ENCODE measurements around the gene MBP.

The MBP gene

DNA sequence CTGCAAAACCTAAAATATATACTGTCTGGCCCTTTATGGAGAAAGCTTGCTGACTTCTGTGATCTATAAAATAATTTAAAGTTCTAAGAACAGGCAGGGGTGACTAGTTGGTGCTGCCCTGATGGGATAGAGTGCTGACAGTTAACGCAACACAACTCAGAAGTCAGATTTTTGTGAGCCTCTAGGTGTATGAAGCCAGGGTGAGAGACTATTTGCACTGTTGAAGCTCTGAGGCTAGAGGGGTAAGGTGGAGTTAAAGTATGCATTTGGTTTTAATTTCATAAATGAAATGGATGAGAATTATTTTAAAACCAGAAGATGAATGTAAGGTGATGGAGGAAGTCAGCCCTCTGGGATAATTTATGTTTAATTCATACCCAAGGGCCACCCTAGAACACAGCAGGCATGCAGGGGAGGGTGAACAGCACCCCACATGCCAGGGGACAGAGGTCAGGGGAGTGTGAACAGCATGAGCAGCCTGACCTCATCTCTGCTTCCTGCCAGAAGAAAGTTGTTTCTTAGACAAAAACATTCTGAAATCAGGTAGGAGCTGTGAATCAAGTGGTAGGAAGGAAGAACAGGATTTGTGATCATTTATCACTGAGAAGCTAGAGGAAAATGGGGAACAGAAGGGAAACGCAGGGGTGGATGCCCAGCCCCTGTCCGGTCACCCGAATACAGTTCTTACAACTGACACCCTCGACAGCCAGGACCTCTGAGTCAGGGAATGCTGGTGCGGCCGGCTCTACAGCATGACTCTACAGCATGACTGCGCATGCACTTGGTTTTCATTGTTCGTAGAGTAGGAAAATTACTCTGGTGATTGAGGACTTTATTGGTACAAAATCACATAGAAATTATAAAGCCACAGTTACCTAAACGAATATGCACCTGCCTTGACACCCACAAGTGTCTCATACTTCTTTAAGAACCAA is 93.1 kb downstream of the MBP start:
- H3K27ac ChIP-seq: no peak overlapping the region
- TF ChIP-seq, protein P1, sequence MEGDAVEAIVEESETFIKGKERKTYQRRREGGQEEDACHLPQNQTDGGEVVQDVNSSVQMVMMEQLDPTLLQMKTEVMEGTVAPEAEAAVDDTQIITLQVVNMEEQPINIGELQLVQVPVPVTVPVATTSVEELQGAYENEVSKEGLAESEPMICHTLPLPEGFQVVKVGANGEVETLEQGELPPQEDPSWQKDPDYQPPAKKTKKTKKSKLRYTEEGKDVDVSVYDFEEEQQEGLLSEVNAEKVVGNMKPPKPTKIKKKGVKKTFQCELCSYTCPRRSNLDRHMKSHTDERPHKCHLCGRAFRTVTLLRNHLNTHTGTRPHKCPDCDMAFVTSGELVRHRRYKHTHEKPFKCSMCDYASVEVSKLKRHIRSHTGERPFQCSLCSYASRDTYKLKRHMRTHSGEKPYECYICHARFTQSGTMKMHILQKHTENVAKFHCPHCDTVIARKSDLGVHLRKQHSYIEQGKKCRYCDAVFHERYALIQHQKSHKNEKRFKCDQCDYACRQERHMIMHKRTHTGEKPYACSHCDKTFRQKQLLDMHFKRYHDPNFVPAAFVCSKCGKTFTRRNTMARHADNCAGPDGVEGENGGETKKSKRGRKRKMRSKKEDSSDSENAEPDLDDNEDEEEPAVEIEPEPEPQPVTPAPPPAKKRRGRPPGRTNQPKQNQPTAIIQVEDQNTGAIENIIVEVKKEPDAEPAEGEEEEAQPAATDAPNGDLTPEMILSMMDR (conservative IDR thresholded peaks at IDR 0.05): no peak

DNA sequence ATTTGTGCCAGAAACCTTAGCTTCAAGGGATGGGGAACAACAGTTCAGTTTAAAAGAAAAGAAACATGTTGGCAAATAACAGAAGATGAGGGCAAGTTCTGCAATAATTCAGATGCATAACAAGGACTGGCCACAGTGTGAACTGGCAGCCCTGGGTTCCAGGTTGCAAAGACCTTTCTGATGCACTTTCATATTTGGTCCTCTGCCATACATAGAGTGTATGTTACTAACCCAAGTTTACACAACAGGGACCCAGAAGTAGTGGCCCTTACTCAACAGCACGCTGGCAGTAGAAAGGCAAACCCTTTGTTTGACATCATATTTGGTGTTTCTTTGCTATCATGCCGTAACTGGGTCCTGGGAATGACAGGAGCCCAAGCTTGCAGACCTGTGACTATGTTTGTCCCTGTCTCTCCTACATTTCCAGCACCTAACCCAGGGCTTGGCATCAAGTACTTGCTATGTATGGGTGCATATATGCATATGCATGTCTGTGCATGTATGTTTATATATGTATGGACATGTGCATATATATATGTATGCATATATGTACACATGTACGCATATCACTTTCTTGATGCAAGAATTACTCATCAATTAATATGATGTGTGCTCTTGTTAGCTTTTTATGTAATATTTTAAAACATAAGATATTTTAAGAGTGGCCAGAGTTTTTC is 94.3 kb downstream of the MBP start:
- no peak overlapping the region for H3K27ac ChIP-seq

DNA sequence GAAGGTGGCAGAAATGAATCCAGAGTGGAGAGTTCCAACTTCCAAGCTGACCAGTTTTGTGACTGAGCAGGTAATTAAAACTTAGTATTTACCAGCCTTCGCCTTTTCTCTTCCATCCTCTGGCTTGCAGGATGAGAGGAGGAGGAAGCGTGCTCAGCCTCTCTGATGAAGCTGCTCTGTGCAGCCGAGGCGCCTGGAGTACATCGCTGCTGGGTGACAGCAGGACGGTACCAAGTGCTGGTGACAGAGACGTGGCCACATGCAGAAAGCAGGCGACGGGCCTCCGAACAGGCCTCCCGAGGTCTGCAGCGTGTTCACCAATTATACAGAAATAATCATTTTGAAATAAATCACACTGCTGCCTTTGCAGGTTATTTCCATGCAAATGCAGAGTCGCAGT is 95.0 kb downstream of the MBP start:
- TF ChIP-seq, protein P1 (conservative IDR thresholded peaks at IDR 0.05): no peak
- H3K27ac ChIP-seq: no peak overlapping the region

More for the DNA sequence above, 94.3 kb downstream of the MBP start:
- TF ChIP-seq, protein P1 (conservative IDR thresholded peaks at IDR 0.05): no peak

DNA sequence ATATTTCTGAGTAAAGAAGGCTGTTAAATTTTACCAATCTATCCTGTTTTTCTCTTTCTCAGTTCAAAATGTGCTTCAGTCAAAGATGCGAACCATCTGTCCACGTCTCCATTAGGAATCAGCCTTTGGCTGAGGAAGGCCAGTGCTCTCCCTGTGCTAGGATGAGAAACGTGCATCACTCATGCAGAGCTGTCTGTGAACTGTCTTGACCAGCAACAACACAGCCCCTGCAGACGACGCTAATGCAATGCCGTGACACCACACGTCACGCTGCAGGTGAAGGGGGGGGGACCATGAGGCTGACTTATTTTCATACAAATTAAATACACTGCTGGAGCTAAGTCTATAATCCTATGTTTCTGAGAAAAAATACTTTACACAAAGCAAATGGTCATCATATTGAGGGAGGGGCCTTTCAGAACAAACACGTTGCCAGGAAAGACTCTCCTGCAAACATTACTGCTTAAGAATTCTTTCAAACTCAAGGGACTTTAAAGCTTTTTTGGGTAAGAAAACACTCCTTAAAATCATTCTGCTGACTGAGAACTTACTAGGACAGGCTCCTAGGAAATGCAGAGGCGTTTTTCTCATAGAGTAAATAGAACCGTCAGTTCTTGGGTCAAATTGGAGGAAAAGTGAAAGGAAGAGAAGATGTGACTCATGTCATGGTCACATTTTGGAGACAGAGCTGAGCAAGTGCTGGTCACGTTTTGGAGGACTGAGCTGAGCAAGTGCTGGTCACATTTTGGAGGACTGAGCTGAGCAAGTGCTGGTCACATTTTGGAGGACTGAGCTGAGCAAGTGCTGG is 97.0 kb downstream of the MBP start:
- H3K27ac ChIP-seq: no peak overlapping the region
- TF ChIP-seq, protein P1 (conservative IDR thresholded peaks at IDR 0.05): no peak

DNA sequence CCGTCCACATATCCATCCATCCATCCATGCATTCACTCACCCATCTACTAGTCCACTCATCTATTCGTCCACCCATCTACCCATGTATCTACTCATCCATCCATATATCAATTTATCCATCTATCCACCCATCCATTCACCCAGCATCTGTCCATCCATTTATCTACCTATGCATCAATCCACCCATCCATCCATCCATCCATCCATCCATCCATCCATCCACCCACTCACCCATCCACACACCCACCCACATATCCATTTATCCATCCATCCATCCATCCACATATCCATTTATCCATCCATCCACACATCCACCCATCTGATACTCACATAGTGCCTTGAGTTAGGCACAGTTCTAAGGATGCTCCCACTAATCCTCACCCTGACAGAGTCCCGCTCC is 99.0 kb downstream of the MBP start:
- TF ChIP-seq, protein P1 (conservative IDR thresholded peaks at IDR 0.05): no peak
- no peak overlapping the region for H3K27ac ChIP-seq

DNA sequence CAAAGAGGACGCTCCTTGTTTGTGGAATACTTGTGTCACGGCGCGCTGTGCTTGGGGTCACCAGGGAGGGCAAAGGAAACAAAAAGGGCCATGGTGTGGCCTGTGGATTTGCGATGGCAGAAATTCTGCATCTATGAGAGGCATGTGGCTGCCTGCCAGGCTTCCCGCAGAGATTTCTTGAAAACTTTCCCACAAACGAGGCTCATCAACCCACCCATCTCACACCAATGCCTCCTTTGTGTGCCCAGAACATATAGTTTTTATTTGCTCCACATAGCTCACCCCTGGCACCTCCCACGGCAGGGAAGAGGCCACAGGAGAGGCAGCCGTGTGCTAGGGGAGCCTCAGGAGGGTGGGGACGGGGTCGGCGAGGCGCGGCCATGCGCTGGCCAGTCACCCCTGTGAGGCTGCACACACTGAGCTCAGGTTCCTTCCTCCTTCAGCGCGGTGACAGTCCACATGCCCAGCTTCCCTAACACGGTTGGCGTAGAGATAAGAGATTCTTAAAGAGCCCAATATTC is 100.3 kb downstream of the MBP start:
- H3K27ac ChIP-seq: no peak overlapping the region
- TF ChIP-seq, protein P1 (conservative IDR thresholded peaks at IDR 0.05): no peak
